Kidney glomerular epithelial cell (primary cell): ENCODE data around the gene CHST15.

Source experiments
- DNase-seq: peaks from one replicate; lab custom pipeline; 2025; lab: John Stamatoyannopoulos, UW

The CHST15 gene

DNA sequence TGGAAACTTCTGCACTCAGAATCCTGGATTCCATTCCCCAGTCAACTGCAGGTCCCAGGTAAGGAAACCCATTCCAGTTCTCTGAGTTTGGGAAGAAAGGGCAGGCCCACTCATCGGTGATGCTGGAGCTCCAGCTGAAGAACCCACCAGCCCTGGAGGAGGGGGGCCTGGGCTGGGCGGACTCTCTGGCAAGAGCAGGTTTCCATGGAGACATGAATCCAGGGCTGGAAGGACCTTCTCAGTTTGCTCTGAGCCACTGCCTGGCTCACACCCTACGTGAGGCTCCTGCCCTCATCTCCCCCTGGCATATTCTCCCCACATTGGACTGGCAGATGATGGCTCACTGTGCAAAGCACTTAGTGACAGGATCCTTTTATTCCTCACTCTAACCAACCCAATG lies 128.4 kb downstream of the CHST15 start:
- no peak for DNase-seq

DNA sequence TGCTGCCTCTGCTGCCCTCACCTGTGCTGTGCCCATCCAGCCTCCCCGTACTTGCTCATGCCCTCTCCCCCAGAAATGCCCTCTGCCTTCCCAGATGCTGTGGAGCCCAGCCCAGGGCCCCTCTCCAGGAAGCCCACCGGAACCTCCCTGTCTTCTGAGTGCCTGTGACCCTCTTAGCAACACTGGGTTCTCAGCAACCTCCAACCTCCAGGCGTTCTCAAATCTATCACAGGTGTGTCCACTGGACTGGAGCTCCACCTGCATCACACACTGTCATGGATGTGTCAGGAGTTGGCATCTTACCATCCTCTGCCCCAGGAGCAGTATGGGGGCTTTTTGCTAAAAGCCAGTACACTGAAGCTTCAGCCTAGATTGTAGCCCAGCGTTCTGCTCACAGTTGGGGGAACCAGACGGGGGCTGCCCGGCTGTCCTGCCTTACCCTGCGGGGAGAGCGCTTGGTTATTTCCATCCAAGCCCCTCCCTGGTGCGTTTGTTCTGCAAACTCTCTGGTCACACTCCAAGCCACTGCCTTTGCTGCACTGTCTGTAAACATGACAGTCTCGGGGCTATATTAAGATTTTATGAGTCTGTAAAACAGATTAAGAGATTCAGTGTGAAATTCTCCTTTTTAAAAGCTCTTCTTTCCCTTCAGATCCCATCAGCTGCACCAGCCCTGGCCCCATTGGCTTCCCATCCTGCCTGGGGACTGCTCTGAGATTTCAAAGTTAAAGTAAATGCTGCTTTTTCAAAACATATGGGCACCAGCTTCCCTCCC lies 130.5 kb downstream of the CHST15 start:
- no peak for DNase-seq

- no peak for DNase-seq
Observed at GRCh38 chr10:123958241-123958640, 135.2 kb downstream of the CHST15 start.
